ENCODE results near the gene MAGI3. TPM values are rescaled to one million over a fixed set of nuclear protein-coding genes. Genes with fewer than 3 reads are reported as not detected.
"Not testable (repeated sequence)": the region's sequence is repeated elsewhere in the genome, so short reads cannot be mapped to it uniquely, and the experiment has no call there.

Gene MAGI3
- polyA plus RNA-seq, 5 donors, result 22.1 to 38.6 (median 33.7) TPM

GRCh38 chr1:113683384-113684152, 293.3 kb downstream of the MAGI3 start:
- DNase-seq, result no peak

GRCh38 chr1:113684153-113684541, 293.8 kb downstream of the MAGI3 start:
- peak; percentile 25 to 39 for DNase-seq

- no peak for DNase-seq
Observed at GRCh38 chr1:113686891-113687618, 296.7 kb downstream of the MAGI3 start.

GRCh38 chr1:113691184-113691583, 300.9 kb downstream of the MAGI3 start:
- DNase-seq, result no peak

- DNase-seq, result no peak
Observed at GRCh38 chr1:113692342-113692741, 302.0 kb downstream of the MAGI3 start.

GRCh38 chr1:113692824-113693431, 302.6 kb downstream of the MAGI3 start:
- no peak for DNase-seq

- no peak for DNase-seq
Observed at GRCh38 chr1:113694910-113695309, 304.6 kb downstream of the MAGI3 start.

- no peak for DNase-seq
Observed at GRCh38 chr1:113701429-113701828, 311.1 kb downstream of the MAGI3 start.

- no peak for DNase-seq
Observed at GRCh38 chr1:113714606-113715269, 324.4 kb downstream of the MAGI3 start.

- DNase-seq, result not testable (repeated sequence)
Observed at GRCh38 chr1:113717506-113717905, 327.2 kb downstream of the MAGI3 start.

- not testable (repeated sequence) for DNase-seq
Observed at GRCh38 chr1:113718621-113719020, 328.3 kb downstream of the MAGI3 start.

- no peak for DNase-seq
Observed at GRCh38 chr1:113721010-113721409, 330.7 kb downstream of the MAGI3 start.

- DNase-seq, result no peak
Observed at GRCh38 chr1:113732802-113733201, 342.5 kb downstream of the MAGI3 start.

GRCh38 chr1:113734357-113735055, 344.2 kb downstream of the MAGI3 start:
- DNase-seq, result no peak
